Muscle layer of duodenum (tissue), 2 donors: ENCODE data around the gene GALNTL6.

Source experiments
- H3K27ac ChIP-seq: one replicate; pipeline ENCODE4 v1.7.0; 2013; ENCODE audit warnings: mild to moderate bottlenecking, low read length
- H3K27me3 ChIP-seq: one replicate; pipeline ENCODE4 v1.7.0; 2013; ENCODE audit warnings: low read depth, mild to moderate bottlenecking, control low read depth, low read length
- H3K36me3 ChIP-seq, 2 donors: one replicate each; pipeline ENCODE4 v1.7.0; 2013; ENCODE audit warnings: low read length in 2 of 2, control low read depth in 1 of 2, mild to moderate bottlenecking in 1 of 2; ENCODE audit not compliant: insufficient read depth in 2 of 2, control insufficient read depth in 1 of 2
- H3K4me1 ChIP-seq, 2 donors: one replicate each; pipeline ENCODE4 v1.7.0; 2013; ENCODE audit warnings: low read length in 2 of 2, mild to moderate bottlenecking in 2 of 2, control low read depth in 1 of 2, moderate library complexity in 1 of 2; ENCODE audit not compliant: insufficient read depth in 2 of 2, control insufficient read depth in 1 of 2
- H3K4me3 ChIP-seq, 2 donors: one replicate each; pipeline ENCODE4 v1.7.0; 2013; ENCODE audit warnings: low read length in 2 of 2, low read depth in 1 of 2, mild to moderate bottlenecking in 1 of 2
- H3K9me3 ChIP-seq, 2 donors: one replicate each; pipeline ENCODE4 v1.7.0; 2013; ENCODE audit warnings: low read length in 2 of 2, control low read depth in 1 of 2, mild to moderate bottlenecking in 1 of 2; ENCODE audit not compliant: control insufficient read depth in 1 of 2
- donor health status: healthy.

The GALNTL6 gene

GRCh38 chr4:172514801-172515200 is 701.6 kb downstream of the GALNTL6 start:
- Histone ChIP-seq H3K36me3 (no peaks in the 10 kb centered on the region), H3K9me3 (no peaks in the 10 kb centered on the region), H3K4me3 (no peak overlapping the region), H3K27me3 (no peaks in the 10 kb centered on the region), H3K27ac (no peak overlapping the region), H3K4me1 (no peaks in the 10 kb centered on the region)

- no peaks in the 10 kb centered on the region for H3K27me3 ChIP-seq
- no peaks in the 10 kb centered on the region for H3K4me1 ChIP-seq
- H3K9me3 ChIP-seq, result no peaks in the 10 kb centered on the region
- H3K4me3 ChIP-seq, result no peak overlapping the region
- H3K36me3 ChIP-seq, result no peaks in the 10 kb centered on the region
- H3K27ac ChIP-seq, result no peak overlapping the region
Measured at GRCh38 chr4:172515266-172515879, 702.2 kb downstream of the GALNTL6 start.

GRCh38 chr4:172517391-172517790 is 704.2 kb downstream of the GALNTL6 start:
- Histone ChIP-seq H3K27ac (no peak overlapping the region), H3K4me1 (no peaks in the 10 kb centered on the region), H3K9me3 (no peaks in the 10 kb centered on the region), H3K36me3 (no peaks in the 10 kb centered on the region), H3K4me3 (no peak overlapping the region), H3K27me3 (no peaks in the 10 kb centered on the region)

GRCh38 chr4:172521248-172521647 is 708.0 kb downstream of the GALNTL6 start:
- Histone ChIP-seq H3K36me3 (no peaks in the 10 kb centered on the region), H3K27ac (no peak overlapping the region), H3K9me3 (no peaks in the 10 kb centered on the region), H3K4me1 (no peaks in the 10 kb centered on the region), H3K27me3 (no peaks in the 10 kb centered on the region), H3K4me3 (no peak overlapping the region)

GRCh38 chr4:172521680-172522079 is 708.5 kb downstream of the GALNTL6 start:
- H3K36me3 ChIP-seq, result no peaks in the 10 kb centered on the region
- no peaks in the 10 kb centered on the region for H3K4me1 ChIP-seq
- H3K9me3 ChIP-seq, result no peaks in the 10 kb centered on the region
- H3K4me3 ChIP-seq, result no peak overlapping the region
- no peak overlapping the region for H3K27ac ChIP-seq
- no peaks in the 10 kb centered on the region for H3K27me3 ChIP-seq

GRCh38 chr4:172543249-172543648 is 730.0 kb downstream of the GALNTL6 start:
- Histone ChIP-seq H3K9me3 (no peaks in the 10 kb centered on the region), H3K27ac (no peak overlapping the region), H3K27me3 (no peaks in the 10 kb centered on the region), H3K4me3 (no peak overlapping the region), H3K4me1 (no peaks in the 10 kb centered on the region), H3K36me3 (no peaks in the 10 kb centered on the region)

- no peak overlapping the region for H3K4me3 ChIP-seq
- no peaks in the 10 kb centered on the region for H3K9me3 ChIP-seq
- no peaks in the 10 kb centered on the region for H3K27me3 ChIP-seq
- no peaks in the 10 kb centered on the region for H3K4me1 ChIP-seq
- H3K27ac ChIP-seq, result no peak overlapping the region
- no peaks in the 10 kb centered on the region for H3K36me3 ChIP-seq
Measured at GRCh38 chr4:172546782-172547181, 733.6 kb downstream of the GALNTL6 start.

- Histone ChIP-seq H3K27ac (no peak overlapping the region), H3K9me3 (no peaks in the 10 kb centered on the region), H3K4me3 (no peak overlapping the region), H3K36me3 (no peaks in the 10 kb centered on the region), H3K4me1 (no peaks in the 10 kb centered on the region), H3K27me3 (no peaks in the 10 kb centered on the region)
Measured at GRCh38 chr4:172547724-172548123, 734.5 kb downstream of the GALNTL6 start.

- Histone ChIP-seq H3K36me3 (no peaks in the 10 kb centered on the region), H3K27ac (no peak overlapping the region), H3K9me3 (no peaks in the 10 kb centered on the region), H3K4me3 (no peak overlapping the region), H3K4me1 (no peaks in the 10 kb centered on the region), H3K27me3 (no peaks in the 10 kb centered on the region)
Measured at GRCh38 chr4:172553216-172553615, 740.0 kb downstream of the GALNTL6 start.

- H3K36me3 ChIP-seq, result no peaks in the 10 kb centered on the region
- H3K27ac ChIP-seq, result no peak overlapping the region
- H3K4me3 ChIP-seq, result no peak overlapping the region
- no peaks in the 10 kb centered on the region for H3K9me3 ChIP-seq
- H3K4me1 ChIP-seq, result no peaks in the 10 kb centered on the region
- H3K27me3 ChIP-seq, result no peaks in the 10 kb centered on the region
Measured at GRCh38 chr4:172554588-172554987, 741.4 kb downstream of the GALNTL6 start.

- no peak overlapping the region for H3K27ac ChIP-seq
- H3K4me3 ChIP-seq, result no peak overlapping the region
- no peaks in the 10 kb centered on the region for H3K4me1 ChIP-seq
Measured at GRCh38 chr4:172555725-172556124, 742.5 kb downstream of the GALNTL6 start.

GRCh38 chr4:172573899-172574298 is 760.7 kb downstream of the GALNTL6 start:
- no peaks in the 10 kb centered on the region for H3K9me3 ChIP-seq
- H3K27ac ChIP-seq, result no peak overlapping the region
- no peaks in the 10 kb centered on the region for H3K4me1 ChIP-seq
- H3K4me3 ChIP-seq, result no peak overlapping the region
- H3K27me3 ChIP-seq, result no peaks in the 10 kb centered on the region
- H3K36me3 ChIP-seq, result no peaks in the 10 kb centered on the region

More at GRCh38 chr4:172555725-172556124, 742.5 kb downstream of the GALNTL6 start:
- Histone ChIP-seq H3K9me3 (no peaks in the 10 kb centered on the region), H3K27me3 (no peaks in the 10 kb centered on the region), H3K36me3 (no peaks in the 10 kb centered on the region)
